Non-pigmented ciliary epithelial cell (primary cell): Measurements from ENCODE around the gene ANKRD45.
"Not testable (repeated sequence)": the region's sequence is repeated elsewhere in the genome, so short reads cannot be mapped to it uniquely, and the experiment has no call there.

ENCODE experiments used
- DNase-seq: peaks from one replicate; pipeline ENCODE4 v3.0.0-alpha.2; 2010; ENCODE audit warnings: low read depth

Gene ANKRD45

DNA sequence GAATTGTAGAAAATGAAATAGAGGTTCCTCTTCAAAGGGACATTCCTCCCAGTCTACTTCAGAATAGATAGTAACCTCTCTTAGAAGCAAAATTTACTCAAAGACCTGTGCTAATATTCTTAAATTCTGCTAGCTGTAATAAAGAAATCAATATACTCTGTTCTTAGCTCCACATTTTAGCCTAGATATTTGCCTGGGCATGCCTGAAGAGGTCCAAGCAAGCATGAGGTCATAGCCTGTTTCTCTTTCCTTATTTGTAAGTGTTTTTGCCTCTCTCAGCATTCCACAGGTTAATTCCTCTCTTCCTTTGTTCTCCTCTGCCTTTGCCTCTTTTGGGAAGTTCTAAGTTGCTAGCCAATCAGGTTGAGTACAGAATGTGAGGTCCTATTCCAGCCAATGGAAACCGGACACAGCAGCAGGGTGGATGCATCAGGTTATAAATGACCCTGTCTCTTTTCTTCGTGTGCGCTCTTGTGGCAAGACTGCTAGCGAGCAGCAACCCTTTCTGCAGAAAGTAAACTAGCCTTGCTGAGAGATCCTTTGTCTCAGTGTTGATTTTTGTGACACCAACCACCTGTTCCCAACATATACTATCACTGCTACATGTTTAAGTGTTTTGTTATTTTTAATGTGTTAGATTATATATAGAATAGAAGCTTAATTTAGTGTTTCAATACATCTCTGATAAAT lies 27.1 kb downstream of the ANKRD45 start:
- not testable (repeated sequence) for DNase-seq

DNA sequence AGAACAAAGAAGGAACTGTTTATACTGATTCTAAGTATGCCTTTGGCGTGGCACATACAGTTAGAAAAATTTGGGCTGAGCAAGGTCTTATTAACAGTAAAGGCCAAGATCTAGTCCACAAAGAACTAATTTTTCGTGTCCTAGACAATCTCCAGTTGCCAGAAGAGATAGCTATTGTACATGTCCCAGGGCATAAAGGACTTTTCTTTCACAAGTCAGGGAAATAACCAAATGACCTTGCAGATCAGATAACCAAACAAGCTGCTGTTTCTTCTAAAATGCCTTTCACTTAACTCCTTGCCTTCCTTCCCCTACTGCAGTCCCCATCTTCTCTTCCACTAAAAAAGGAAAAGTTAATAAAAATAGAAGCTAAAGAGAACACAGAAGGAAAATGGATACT lies 30.5 kb downstream of the ANKRD45 start:
- DNase-seq: no peak

DNA sequence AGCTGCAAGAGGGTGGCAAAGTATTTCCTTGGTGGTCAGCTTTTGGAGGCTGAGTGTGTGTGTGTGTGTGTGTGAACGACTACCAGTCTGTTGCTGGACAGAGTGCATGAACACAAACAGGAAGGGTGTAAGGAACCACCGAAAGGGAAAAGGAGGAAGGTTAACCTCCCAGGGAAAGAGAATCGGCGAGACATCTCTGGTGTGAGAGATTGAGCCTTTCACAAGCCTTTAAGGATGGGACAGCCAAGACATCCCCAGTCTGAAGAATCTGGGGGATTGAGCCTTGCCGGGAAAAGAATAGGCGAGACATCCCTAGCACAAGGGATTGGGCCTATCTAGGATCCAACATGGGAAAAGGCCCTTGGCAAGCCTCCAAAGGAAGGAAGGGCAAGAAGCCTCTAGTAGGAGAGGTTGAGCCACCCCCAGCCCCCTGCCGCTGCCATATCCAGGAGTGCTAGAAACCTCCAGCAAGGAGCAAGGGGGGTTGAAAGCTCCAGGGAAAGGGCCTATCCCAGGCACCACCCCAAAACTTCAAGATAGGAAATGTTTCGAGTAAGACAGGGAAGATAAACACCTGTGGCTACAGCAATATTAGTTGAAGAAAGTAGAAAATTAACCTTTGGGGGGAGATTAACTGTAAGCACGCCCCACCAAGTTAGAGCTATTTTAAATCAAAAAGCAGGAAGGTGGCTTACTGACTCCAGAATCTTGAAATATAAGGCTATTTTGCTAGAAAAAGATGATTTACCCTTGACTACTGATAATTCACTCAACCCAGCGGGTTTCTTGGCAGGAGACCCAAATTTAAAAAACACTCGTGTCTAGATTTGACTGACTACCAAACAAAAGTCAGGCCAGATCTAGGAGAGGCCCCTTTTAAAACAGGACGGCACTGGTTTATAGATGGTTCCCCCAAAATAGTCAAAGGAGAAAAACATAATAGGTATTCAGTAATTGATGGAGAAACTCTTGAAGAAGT lies 31.3 kb downstream of the ANKRD45 start:
- no peak for DNase-seq

DNA sequence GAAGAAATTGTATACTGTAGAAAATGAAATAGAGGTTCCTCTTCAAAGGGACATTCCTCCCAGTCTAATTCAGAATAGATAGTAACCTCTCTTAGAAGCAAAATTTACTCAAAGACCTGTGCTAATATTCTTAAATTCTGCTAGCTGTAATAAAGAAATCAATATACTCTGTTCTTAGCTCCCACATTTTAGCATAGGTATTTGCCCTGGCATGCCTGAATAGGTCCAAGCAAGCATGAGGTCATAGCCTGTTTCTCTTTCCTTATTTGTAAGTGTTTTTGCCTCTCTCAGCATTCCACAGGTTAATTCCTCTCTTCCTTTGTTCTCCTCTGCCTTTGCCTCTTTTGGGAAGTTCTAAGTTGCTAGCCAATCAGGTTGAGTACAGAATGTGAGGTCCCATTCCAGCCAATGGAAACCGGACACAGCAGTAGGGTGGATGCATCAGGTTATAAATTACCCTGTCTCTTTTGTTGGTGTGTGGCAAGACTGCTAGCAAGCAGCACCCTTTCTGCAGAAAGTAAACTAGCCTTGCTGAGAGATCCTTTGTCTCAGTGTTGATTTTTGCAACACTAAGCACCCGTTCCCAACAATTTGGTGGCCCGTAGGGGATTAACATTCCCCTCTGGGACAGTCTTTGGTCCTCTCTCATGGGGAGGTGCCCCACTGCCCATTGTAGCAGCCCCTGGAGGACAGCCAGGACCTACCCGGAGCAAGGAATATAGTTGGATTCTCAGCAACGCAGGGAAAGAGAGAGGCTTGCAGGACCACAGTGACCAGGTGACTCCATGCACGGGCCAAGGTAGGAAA lies 32.2 kb downstream of the ANKRD45 start:
- not testable (repeated sequence) for DNase-seq

DNA sequence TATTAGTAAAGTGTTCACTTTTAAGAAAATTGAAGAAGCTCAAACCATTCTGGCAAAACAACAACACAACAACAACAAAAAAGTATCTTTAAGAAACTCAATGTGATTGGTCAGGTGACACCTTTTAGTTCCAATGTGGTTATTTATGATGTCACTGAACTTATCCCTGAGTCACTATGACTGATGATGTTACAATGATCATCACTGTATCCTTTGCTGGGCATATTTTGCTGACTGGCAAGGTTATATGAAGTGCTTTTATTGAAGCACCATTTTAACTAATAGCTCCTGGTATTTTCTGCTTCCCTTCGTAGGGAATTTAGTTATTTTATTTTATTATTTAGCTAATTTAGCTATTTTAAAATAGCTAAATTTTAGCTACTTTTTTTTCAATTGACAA lies 34.5 kb downstream of the ANKRD45 start, which contains the start of gene TEX50:
Gene TEX50, plus strand, starts transcription at position 223 of the 400 bp plus-strand sequence. CDS start 184 bp downstream, outside the sequence.
- DNase-seq: no peak

DNA sequence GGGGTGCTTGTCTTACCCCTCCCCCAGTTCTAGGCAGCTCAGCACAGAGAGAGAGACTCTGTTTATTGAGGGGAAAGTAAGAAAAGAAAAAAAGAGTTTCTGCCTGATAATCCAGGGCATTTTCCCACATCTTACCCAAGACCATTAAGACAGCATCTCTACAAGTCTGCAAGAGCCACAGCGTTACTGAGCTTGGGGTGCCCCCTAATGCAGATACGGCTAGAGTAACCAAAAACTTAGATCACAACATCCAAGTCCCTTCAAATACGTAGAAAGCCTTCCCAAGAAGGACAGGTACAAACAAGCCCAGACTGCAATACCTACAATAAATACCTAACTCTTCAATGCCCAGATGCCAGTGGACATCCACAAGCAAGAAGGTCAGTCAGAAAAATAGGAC lies 40.8 kb downstream of the ANKRD45 start:
- DNase-seq: no peak

DNA sequence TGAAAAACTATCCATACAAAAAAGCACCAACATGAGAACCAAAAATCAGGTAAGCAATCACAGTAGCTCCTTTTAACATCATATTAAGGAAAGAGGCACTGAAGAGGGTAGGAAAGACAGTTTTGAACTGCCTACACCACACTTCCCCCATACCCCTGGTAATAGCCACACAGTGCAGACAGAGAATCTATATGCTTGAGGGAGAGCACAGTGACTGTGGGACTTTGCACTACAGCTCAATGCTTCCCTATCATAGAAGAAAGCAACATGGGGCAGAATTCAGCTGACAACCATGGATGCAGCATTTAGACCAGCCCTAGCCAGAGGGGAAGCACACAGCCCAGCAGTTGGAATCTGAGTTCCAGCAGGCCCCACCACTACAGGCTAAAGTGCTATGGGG lies 42.4 kb downstream of the ANKRD45 start:
- no peak for DNase-seq

DNA sequence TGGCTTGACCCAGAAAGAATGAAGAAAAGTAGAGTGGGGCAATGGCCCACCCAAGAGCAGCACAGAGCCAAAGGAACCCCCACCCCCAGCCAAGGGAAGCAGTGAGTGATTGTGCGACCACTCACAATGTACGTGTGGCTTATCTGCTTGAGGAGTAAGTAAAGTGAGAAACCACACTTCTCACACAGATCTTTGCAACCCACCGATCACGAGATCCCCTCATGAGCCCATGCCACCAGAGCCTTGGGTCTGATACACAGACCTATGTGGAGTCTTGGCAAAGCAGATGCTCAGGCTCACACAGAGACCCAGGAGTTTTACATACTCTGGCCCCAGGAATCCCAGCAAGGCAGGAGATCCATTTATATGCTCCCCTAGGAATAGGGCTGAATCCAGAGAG lies 52.8 kb downstream of the ANKRD45 start:
- no peak for DNase-seq

DNA sequence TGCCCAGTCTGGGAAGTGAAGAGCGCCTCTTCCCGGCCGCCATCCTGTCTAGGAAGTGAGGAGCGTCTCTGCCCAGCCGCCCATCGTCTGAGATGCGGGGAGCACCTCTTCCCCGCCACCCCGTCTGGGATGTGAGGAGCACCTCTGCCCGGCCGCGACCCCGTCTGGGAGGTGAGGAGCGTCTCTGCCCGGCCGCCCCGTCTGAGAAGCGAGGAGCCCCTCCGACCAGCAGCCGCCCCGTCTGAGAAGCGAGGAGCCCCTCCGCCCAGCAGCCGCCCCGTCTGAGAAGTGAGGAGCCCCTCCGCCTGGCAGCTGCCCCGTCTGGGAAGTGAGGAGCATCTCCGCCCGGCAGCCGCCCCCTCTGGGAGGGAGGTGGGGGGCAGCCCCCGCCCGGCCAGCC lies 56.6 kb downstream of the ANKRD45 start:
- not testable (repeated sequence) for DNase-seq

DNA sequence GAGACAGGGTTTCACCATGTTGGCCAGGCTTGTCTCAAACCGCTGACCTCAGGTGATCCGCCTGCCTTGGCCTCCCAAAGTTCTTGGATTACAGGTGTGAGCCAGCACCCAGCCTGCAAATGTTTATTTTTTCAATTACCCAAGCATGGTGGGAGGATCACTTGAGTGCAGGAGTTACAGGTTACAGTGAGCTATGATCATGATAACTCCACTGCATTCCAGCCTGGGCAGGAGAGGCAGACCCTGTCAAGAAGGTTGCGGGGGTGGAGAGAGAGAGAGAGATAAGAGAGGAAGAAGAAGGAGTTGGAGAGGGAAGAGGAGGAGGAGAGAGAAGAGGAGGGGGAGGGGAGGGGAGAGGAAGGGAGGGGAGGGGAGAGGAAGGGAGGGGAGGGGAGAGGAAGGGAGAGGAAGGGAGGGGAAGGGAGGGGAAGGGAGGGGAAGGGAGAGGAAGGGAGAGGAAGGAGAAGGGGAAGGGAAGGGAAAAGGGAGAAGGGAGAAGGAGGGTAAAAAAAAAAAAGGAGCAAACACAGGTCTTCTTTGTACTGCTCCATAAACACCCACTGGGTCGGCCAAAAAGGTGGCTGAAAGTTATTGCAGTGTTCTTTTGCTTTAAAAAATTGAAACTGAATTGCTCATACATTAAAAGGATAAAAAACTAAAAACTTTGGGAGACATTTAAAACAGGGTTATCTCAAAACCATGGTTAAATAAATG lies 61.0 kb downstream of the ANKRD45 start:
- no peak for DNase-seq

DNA sequence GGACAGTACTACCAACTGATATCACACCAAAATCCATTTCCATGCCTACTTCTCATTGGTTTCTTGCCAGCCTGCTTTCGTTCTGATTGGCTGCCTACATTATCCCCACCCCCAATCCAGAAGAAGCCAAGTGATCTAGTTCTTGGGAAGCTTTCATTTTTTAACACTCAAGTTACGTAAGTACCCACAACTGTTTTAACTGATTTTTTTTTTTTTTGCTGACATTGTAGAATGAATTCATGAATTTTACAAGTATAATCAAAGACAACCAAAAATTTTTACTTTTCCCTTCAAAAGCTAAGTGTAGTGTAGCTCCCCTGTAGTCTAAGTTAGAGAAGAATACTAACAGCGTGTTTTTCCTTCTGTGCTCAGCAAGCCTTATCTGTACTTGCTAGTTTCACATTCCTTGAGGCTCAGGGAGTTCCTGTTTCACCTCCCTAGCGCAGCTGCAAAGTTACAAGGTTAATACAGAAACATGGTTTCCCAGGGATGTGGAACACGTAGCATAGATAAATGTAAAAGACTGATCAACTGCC lies 66.5 kb downstream of the ANKRD45 start, which contains the start of gene SLC9C2:
Gene SLC9C2, minus strand, starts transcription at position 17 of the 536 bp plus-strand sequence. CDS start 1,296 bp downstream, outside the sequence.
- DNase-seq: peak; percentile 4

DNA sequence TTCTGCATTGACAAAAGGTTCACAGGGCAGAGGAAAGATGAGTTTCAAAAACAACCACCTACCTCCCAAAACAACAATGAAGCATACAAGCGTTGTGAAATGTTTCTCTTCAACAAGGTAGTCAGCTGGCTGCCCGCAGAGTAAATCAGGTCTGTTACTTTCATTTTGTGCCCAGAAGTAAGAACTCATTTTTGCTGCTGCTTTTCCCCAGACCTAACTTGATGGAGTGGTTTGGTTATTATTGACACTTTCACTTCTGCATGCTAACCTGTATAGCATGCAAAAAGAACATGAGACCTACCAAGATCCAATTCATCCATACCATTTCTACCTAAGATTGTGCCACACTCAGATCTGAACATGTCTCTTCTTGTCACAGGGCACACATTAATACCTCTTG lies 68.1 kb downstream of the ANKRD45 start:
- no peak for DNase-seq

DNA sequence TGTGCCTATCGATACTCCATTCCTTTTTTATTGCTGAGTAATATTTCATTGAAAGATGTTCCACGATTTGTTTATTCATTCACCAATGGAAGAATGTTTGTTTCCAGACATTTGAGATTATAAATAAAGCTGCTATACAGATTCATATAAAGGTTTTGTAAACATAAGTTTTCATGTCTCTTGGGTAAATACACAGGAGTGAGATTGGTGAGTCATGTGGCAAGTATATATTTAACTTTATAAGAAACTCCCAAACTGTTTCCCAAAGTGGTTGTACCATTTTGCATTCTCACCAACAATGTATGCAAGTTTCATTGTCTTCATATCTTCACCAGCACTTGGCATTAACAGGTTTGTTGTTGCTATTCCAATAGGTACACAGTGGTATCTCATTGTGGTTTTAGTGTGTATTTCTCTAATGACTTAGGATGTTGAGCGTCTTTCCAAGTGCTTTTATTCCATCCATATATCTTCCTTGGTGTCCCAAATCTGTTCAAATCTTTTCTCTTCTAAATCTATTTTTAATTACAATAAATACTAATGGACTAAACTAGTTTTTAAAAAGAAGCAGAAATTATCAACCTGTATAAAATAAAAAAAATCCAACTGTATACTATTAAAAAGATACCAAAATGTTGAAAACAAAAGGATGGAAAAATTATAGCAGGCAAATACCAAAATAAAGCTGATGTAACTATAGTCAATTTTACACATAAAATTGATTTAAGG lies 73.4 kb downstream of the ANKRD45 start:
- no peak for DNase-seq

DNA sequence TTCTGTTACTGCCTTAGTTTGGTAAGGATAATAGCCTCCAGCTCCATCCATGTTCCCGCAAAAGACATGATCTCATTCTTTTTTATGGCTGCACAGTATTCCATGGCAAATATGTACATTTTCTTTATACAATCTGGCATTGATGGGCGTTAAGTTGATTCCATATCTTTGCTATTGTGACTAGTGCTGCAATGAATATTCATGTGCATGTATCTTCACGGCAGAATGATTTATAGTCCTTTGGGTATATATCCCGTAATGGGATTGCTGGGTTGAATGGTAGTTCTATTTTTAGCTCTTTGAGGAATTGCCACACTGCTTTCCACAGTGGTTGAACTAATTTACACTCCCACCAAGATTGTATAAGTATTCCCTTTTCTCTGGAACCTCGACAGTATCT lies 78.5 kb downstream of the ANKRD45 start:
- DNase-seq: not testable (repeated sequence)

DNA sequence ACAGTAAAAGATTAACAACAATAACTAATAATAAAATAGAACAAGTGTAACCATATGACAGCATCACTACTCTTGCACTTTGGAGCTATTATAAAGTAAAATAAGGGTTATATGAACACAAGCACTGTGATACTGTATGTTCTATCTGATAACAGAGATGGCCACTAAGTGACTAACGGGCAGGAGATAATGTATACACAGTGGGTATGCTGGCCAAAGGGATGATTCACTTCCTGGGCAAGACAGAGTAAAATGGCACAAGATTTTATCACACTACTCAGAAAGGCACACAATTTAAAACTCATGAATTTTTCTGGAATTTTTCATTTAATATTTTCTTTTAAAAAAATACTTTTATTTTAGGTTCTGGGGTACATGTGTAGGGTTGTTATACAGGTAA lies 79.1 kb downstream of the ANKRD45 start:
- no peak for DNase-seq

DNA sequence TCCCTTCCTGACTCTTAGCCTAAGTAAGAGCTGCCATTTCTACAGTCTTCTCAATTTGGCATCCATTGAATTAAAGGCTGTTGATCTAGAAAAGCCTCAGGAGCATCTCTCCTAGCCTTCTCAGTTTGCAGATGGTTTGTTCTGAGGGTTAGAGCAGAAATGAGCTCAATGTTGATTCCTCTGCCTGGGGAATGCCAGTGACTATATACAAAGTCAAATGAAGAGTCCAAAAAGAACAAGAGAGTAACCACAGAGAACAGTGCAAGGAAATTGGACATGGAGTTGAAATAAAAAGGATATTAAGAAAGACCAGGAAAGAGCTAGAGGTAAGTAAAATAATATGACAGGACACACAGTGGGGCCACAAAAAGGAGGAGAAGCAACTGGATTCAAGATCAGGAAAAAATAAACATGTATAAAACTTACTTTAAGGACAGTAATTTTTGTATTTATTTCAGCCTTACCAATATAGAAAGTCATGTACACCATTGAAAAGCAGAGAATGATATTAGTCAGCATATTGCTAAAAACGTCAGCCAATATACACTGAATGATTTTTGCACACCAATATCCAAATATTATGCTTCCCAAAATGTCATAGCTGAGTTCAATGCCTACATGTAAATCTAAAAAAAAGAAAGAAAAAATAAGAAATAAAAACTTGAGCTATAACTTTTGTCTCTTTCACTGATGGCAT lies 88.1 kb downstream of the ANKRD45 start:
- DNase-seq: no peak

DNA sequence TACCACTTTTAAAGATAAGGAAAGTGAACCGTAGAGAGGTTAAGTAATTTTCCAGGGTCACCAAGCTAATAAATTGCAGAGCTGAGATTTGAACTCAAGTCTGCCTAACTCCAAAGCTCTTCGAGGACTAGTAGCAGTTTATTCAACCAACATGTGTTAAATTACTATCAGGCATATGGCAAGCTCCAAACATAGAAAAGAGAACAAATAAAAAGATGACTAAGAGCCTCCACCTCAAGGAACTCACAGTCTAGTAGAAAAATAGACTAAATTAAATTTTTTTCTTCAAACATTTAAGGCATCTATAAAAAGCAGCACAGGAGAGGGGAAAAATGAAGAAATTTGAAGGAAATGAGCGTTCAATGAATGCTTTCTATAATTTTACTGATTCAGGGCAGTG lies 89.0 kb downstream of the ANKRD45 start:
- DNase-seq: no peak

DNA sequence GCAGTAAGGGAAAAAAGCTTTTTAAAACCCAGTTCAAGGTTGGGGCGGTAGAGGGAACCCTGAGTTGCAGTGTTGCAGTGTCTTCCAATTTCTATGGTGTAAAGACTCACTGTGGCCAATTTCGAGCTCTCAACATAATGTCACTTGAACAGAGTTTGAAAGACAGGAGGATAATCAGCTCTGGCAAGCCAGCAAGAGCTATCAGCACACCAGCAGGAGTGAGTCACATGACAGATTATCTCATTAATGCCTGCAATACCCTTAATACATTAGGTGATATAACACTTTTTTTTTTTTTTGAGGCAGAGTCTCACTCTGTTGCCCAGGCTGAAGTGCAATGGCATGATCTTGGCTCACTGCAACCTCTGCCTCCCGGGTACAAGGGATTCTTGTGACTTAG lies 89.6 kb downstream of the ANKRD45 start:
- no peak for DNase-seq

DNA sequence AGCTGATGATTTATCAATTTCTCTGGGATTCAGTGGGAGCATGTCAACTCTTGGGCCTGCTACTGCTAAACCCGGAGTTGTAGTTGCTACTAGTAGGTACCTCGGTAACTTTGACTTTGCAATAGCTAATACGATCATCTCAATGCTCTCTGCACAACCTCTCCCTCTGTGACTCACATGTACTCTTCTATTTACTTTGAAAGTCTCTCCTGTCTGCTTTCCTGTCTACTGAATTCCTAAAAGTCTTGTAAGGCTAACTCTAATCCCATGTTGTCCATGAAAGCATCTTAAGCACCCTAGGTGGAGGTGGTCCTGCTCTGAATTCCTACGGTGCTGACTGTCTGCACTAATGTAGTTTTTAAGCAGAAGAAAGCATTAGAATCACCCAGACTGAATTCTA lies 96.1 kb downstream of the ANKRD45 start:
- no peak for DNase-seq
